NK-92 treated with Interleukin-12 subunit alpha and Interleukin-12 subunit beta, amount 100 ng/mL, for 24 hours (cell line): ENCODE results near the gene SNX13.
"Not testable (repeated sequence)": the region's sequence is repeated elsewhere in the genome, so short reads cannot be mapped to it uniquely, and the experiment has no call there.

Experiments
- DNase-seq: peaks from one replicate; lab custom pipeline; 2025; lab: John Stamatoyannopoulos, UW

SNX13 gene

DNA sequence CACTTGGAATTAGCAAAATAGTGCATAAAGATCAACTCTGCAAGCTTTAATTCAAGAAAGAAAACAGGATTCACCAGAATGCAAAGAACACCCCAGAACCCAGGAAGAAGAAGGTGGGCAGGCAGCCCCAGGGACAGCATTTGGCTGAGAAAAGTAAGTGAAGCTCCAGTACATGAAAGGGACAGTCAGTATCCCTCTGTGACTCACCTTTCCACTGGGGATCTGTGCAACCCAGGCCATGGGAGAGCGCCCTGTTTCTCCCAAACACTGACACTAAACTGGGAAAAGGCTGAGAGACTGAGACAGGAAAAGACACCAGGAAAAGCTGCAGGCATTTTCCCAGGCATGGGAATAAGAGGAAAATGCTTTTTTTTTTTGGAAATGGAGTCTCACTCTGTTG is 28.2 kb downstream of the SNX13 start:
- no peak for DNase-seq

DNA sequence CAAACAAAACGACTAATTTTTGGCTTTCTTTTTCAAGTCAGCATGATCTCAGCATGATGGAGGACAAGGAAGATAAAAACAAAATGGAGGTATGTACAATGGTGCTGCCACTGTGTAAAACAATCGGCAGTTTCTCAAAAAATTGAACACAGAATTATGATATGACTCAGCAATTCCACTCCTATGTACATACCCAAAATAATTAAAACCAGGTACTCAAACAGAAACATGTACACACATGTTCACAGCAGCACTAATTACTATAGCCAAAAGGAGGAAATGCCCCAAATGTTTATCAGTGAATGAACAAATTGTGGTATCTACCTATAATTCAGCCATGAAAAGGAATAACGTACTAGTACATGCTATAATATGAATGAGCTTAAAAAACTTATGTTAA is 29.9 kb downstream of the SNX13 start:
- no peak for DNase-seq

DNA sequence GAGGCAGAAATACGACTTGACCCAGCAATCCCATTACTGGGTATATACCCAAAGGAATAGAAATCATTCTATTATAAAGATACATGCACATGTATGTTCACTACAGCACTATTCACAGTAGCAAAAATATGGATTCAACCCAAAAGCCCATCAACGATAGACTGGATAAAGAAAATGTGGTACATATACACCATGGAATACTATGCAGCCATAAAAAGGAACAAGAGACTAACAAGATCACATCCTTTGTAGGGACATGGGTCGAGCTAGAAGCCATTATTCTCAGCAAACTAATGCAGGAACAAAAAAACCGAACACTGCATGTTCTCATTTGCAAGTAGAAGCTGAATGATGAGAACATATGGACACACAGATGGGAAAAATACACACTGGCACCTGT is 31.0 kb downstream of the SNX13 start:
- DNase-seq = not testable (repeated sequence)

DNA sequence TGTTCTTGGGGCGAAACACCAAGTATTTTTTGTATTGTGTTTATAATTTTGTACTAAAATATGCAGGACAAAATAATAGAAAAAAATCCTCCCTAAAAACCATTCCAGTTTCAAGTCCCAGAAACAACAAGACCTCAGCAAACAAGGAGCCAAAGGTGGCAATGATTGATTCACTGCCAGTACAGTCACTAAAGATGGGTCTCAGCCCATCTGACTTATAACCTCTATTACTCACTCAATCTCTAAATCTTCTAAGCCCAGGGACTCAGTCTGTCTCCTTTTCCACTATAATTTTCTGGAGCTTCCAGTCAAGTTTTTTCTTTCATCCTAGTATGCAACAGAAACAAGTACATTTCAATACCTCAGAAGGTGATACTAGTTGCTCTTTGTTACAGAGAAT is 33.3 kb downstream of the SNX13 start:
- no peak for DNase-seq

- no peak for DNase-seq
These were observed 37.0 kb downstream of the SNX13 start for GRCh38 chr7:17903337-17903736.

GRCh38 chr7:17902599-17902998 is 37.7 kb downstream of the SNX13 start:
- no peak for DNase-seq

DNA sequence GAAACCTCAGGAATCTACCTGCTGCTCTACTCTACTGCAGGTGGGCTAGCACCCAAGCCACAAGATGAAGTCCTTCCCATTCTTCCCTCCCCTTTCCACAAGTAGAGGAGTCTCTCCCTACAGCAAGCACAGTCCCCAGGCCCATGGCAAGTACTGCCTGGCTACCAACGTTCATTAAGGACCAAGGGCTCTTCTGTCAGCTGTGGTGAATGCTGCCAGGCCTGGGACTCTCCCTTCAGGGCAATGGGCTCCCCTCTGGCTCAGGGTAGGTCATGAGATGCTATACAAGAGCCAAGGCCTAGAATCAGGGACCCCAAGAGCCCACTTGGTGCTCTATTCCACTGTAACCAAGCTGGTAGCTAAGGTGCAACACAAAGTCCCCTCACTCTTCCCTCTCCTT is 39.8 kb downstream of the SNX13 start:
- DNase-seq = no peak

DNA sequence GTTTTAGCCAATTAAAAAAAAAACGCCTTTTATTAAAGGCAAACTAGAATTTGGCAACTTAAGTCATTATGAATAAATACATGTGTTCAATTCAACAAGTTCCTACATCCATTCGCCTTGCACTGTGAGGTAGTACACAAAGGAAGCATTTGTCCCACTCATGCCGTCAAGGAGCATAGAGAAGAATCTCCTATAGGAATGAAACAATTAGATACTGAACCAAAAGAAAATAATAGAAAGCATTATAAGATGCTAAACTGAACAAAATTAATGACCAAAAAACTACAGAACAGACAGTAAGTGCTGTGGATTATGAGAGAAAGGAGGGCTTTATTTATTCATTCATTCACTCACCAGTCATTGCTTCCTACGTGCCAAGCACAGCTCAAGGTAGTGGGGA is 42.2 kb downstream of the SNX13 start:
- DNase-seq = no peak

- DNase-seq = no peak
These were observed 53.0 kb downstream of the SNX13 start for GRCh38 chr7:17887286-17887685.

DNA sequence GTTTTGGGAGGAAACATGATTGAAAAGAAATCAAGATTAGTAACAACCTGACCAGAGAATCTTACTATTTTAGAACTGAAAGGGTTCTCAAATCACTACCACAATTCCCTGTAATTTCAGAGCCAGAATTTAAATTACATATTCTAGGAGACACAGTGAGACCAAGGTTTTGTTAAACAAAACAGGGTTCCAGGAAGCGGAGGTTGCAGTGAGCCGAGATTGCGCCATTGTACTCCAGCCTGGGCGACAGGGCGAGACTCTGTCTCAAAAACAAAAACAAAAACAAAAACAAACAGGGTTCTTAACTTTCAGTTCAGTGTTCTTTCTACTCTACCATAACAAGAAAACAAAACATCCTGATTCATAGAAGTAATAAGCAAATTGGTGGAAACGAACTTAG is 57.6 kb downstream of the SNX13 start:
- DNase-seq = no peak

GRCh38 chr7:17879075-17879661 is 61.1 kb downstream of the SNX13 start:
- DNase-seq = no peak

- DNase-seq = no peak
These were observed 61.7 kb downstream of the SNX13 start for GRCh38 chr7:17878627-17879026.

DNA sequence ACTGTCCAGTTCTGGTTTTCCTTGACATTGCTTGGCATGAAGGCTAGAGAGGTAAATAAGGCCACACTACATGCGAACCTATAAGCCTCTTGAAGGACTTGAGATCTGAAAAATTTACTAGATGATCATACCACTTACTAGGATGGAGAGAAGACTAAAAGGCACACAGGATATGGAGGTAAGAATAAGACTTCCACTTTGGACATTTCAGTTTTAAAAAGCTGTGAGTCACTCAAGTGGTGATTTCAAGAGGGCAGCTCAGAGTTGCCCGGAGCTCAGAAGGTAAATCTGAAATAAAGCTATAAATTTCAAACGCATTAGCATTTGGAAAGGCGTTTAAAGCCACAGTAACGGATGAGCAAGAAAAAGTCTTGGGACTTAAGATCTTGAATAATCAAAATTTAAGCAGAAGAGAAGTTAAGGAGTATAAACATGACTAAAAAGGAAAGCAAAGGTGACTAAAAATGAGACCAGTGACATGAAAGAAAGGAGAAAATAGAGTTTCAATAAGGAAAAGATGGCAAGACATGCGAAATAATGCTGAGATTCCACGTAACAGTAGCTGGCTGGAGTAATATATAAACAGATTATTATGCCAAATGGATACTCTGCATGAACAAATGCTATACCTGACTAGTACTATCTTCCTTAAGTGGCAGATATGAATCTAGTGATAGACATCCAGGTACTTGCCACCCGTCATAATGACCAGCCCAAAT is 68.3 kb downstream of the SNX13 start:
- no peak for DNase-seq

GRCh38 chr7:17870406-17870805 is 69.9 kb downstream of the SNX13 start:
- no peak for DNase-seq

DNA sequence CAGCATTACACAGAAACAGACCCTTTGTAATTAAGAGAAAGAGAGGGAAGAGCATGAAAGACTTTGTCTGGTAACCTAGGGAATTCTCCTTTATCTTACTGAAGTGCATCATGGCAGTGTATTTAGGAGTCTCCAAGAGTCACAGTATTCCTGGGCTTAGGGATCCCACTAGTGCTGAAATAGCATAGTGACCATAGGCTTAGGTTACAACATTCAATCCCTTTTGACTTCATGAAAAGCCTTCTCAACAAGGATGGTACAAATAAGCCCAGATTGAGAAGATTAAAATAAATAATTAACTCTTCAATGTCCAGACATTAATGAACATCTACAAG is 76.5 kb downstream of the SNX13 start:
- DNase-seq = no peak

GRCh38 chr7:17863095-17863808 is 77.0 kb downstream of the SNX13 start:
- DNase-seq = no peak

GRCh38 chr7:17856251-17856650 is 84.0 kb downstream of the SNX13 start:
- DNase-seq = no peak

GRCh38 chr7:17855202-17855601 is 85.1 kb downstream of the SNX13 start:
- no peak for DNase-seq

GRCh38 chr7:17854261-17855047 is 85.8 kb downstream of the SNX13 start:
- DNase-seq = no peak

DNA sequence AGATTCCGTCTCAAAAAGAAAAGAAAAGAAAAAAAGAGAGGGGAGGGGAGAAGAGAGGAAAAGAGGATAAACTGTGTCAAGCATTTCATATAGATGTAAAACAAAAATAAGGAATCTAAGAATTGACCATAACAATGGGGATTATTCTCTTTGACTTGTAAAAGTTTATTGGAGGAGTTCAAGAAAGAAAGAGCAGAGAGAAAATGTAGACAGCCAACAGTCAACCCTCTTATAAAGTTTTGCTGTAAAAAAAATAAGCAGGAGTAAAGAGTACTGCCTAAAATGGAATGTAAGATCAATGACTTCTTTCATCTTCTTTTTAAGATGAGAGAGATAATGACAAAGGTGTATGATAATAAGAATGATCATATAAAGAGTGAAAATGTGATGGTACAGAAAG is 87.9 kb downstream of the SNX13 start:
- DNase-seq = no peak

DNA sequence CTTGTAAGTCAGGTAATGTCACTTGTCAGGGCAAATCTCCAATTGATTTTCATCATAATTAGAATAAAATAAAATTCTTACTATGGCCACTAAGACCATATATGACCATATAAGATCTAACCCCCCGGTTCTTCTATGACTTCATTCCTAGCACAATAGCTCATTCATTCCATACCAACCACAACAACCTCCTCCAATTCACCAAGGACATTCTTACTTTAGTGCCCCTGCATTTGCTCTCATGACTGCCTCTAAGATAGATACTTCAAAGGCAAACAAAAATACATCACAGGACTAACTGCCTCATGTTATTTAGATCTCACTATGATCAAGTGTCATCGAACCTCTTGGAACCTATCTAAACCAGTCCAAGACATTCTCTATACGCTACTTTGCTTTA is 90.8 kb downstream of the SNX13 start:
- no peak for DNase-seq

DNA sequence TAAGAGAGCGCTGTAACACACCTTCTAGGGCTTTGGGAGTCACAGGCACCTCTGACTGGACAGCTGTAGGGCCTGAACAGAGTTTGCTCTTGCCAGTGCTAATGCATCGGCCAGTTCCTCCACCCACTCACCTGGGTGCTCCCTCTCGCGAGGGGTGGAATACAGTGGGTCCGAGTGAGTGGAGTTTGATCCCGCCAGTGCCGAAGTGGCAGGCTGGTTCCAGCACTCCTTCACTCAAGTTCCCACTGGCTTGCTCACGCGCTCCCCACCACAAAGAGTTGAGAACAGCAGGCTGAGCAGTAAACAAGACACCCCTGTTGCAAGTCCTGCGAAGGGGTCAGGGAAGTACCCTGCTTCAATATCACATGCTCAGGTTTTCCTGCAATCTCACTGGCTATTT is 91.8 kb downstream of the SNX13 start:
- no peak for DNase-seq

- DNase-seq = no peak
These were observed 93.4 kb downstream of the SNX13 start for GRCh38 chr7:17846935-17847334.
